ENCODE data around the gene SNX30. TPM values are rescaled to one million over a fixed set of nuclear protein-coding genes. Genes with fewer than 3 reads are reported as not detected.

SNX30 gene
- polyA plus RNA-seq, 1 of the 3 experiments (the other 2 are of a cell fraction), result 2.7 TPM

GRCh38 chr9:112809351-112809848 is 58.8 kb downstream of the SNX30 start:
- Histone ChIP-seq H4K20me1 (ENCODE audit: insufficient read depth) (no peaks in the 10 kb centered on the region), H3K4me1 (ENCODE audit: control insufficient read depth in 1 of 2, insufficient read depth in 2 of 2, low read depth in 1 of 2, low read length in 1 of 2) (no peaks in the 10 kb centered on the region), H3K9me3 (no peaks in the 10 kb centered on the region), H3K27me3 (ENCODE audit: insufficient read depth) (no peaks in the 10 kb centered on the region), H3K27ac (ENCODE audit: low read depth in 2 of 2, low read length in 1 of 2) (no peak overlapping the region), H3F3A (replicated peaks; ENCODE audit: insufficient read depth) (no peaks in the 10 kb centered on the region), H3K4me2 (no peak overlapping the region), H3K9ac (no peak overlapping the region), H3K36me3 (replicated peaks in 1 of 2; ENCODE audit: control insufficient read depth in 1 of 2, insufficient read depth in 2 of 2, low read length in 1 of 2) (no peaks in the 10 kb centered on the region), H3K4me3 (ENCODE audit: low read depth in 2 of 2, low read length in 1 of 2) (no peak overlapping the region), H3K9me2 (no peaks in the 10 kb centered on the region), H2AFZ (ENCODE audit: low read depth) (no peak overlapping the region), H3K79me2 (ENCODE audit: insufficient read depth) (no peaks in the 10 kb centered on the region)
- DNase-seq, result no peak
- TF ChIP-seq, protein P1, sequence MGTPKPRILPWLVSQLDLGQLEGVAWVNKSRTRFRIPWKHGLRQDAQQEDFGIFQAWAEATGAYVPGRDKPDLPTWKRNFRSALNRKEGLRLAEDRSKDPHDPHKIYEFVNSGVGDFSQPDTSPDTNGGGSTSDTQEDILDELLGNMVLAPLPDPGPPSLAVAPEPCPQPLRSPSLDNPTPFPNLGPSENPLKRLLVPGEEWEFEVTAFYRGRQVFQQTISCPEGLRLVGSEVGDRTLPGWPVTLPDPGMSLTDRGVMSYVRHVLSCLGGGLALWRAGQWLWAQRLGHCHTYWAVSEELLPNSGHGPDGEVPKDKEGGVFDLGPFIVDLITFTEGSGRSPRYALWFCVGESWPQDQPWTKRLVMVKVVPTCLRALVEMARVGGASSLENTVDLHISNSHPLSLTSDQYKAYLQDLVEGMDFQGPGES (IDR thresholded peaks at IDR 0.05; ENCODE audit: low read depth, low read length), result no peak
- TF ChIP-seq ZBTB33 (IDR thresholded peaks at IDR 0.05; ENCODE audit: borderline replicate concordance, low read depth) (no peak), USF2 (IDR thresholded peaks at IDR 0.05; ENCODE audit: borderline replicate concordance, low read depth, low read length) (no peak), SIN3A (IDR thresholded peaks at IDR 0.05; ENCODE audit: borderline replicate concordance, low read depth, low read length) (no peak), RCOR1 (IDR thresholded peaks at IDR 0.05; ENCODE audit: low read length) (no peak), TEAD4 (IDR thresholded peaks at IDR 0.05; ENCODE audit: borderline replicate concordance, insufficient read depth) (no peak)
- TF ChIP-seq, protein P2, sequence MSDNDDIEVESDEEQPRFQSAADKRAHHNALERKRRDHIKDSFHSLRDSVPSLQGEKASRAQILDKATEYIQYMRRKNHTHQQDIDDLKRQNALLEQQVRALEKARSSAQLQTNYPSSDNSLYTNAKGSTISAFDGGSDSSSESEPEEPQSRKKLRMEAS (IDR thresholded peaks at IDR 0.05; ENCODE audit: low read depth), result no peak
- WGBS (ENCODE audit: low lambda C conversion rate), result 96% methylated on average over 7 of the region's 7 CpGs
- POLR2A ChIA-PET, result no interaction called here
- CTCF ChIA-PET, result interaction anchor here (2.8 kb wide), 1 partner anchor 11 kb away, joined by 9 read pairs; no protein-coding TSS in a partner anchor

DNA sequence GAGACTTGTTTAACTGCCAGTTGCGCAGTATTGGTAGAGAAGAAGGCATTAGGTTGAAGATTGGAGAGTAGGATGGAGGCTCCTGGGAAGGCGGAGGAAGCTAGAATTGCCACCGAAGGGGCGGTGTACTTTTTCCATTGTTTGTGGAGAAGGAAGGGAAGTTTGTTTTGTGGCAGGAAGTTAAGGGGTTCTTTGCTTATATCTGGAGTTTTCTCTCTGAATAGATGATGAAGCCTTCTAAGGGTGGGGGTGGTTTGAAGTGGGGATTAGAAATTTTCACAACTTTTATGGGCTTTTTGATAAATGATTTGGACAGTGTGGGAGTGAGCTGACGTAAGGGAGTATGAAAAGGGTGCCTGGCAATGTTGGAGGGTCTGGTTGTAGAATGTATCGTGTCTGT is 59.3 kb downstream of the SNX30 start:
- H3K4me1 ChIP-seq (ENCODE audit: control insufficient read depth in 1 of 2, insufficient read depth in 2 of 2, low read depth in 1 of 2, low read length in 1 of 2), result no peaks in the 10 kb centered on the region
- DNase-seq, result no peak
- H3F3A ChIP-seq (replicated peaks; ENCODE audit: insufficient read depth), result no peaks in the 10 kb centered on the region
- H3K4me2 ChIP-seq, result no peak overlapping the region
- H3K36me3 ChIP-seq (replicated peaks in 1 of 2; ENCODE audit: control insufficient read depth in 1 of 2, insufficient read depth in 2 of 2, low read length in 1 of 2), result no peaks in the 10 kb centered on the region
- POLR2A ChIA-PET, result no interaction called here
- TF ChIP-seq RFX5 (IDR thresholded peaks at IDR 0.05; ENCODE audit: low read length), result no peak
- TF ChIP-seq GABPA (IDR thresholded peaks at IDR 0.05; ENCODE audit: low read depth), result no peak
- no peak for TF ChIP-seq TCF12 (IDR thresholded peaks at IDR 0.05)
- TF ChIP-seq, protein P3, sequence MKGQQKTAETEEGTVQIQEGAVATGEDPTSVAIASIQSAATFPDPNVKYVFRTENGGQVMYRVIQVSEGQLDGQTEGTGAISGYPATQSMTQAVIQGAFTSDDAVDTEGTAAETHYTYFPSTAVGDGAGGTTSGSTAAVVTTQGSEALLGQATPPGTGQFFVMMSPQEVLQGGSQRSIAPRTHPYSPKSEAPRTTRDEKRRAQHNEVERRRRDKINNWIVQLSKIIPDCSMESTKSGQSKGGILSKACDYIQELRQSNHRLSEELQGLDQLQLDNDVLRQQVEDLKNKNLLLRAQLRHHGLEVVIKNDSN (IDR thresholded peaks at IDR 0.05; ENCODE audit: borderline replicate concordance, low read depth), result no peak
- no peak for TF ChIP-seq EZH2phosphoT487 (IDR thresholded peaks at IDR 0.05; ENCODE audit: borderline replicate concordance, low read depth)
- TF ChIP-seq YY1 (IDR thresholded peaks at IDR 0.05; ENCODE audit: low read depth), result no peak
- no peak for TF ChIP-seq RAD21 (IDR thresholded peaks at IDR 0.05; ENCODE audit: low read length)
- H3K27me3 ChIP-seq (ENCODE audit: insufficient read depth), result no peaks in the 10 kb centered on the region
- H3K4me3 ChIP-seq (ENCODE audit: low read depth in 2 of 2, low read length in 1 of 2), result no peak overlapping the region
- H3K9me3 ChIP-seq, result no peaks in the 10 kb centered on the region
- H3K9ac ChIP-seq, result no peak overlapping the region
- CTCF ChIA-PET, result interaction anchor here (2.8 kb wide), 1 partner anchor 10 kb away, joined by 9 read pairs; no protein-coding TSS in a partner anchor
- no peaks in the 10 kb centered on the region for H4K20me1 ChIP-seq (ENCODE audit: insufficient read depth)
- WGBS (ENCODE audit: low lambda C conversion rate), result 83% methylated on average over 6 of the region's 6 CpGs
- H3K27ac ChIP-seq (ENCODE audit: low read depth in 2 of 2, low read length in 1 of 2), result no peak overlapping the region
- H3K79me2 ChIP-seq (ENCODE audit: insufficient read depth), result no peaks in the 10 kb centered on the region
- H3K9me2 ChIP-seq, result no peaks in the 10 kb centered on the region
- no peak overlapping the region for H2AFZ ChIP-seq (ENCODE audit: low read depth)

Measured in SK-N-SH (cell line).